H1 (cell line): ENCODE data around the gene HS6ST1. TPM values are rescaled to one million over a fixed set of nuclear protein-coding genes. Genes with fewer than 3 reads are reported as not detected.

Experiments
- CTCF ChIA-PET: fragments of 300-600 bp; sonication (Branson Sonifier 250); formaldehyde crosslinking; loops from one replicate; lab custom pipeline; 2021; ENCODE audit not compliant: partially characterized antibody; lab: Charles Lee
- POLR2A ChIA-PET: fragments of 300-600 bp; sonication (Branson Sonifier 250); formaldehyde crosslinking; loops from one replicate; lab custom pipeline; 2021; ENCODE audit warnings: inconsistent platforms; ENCODE audit not compliant: partially characterized antibody; lab: Charles Lee
- DNase-seq, 2 experiments: peaks; one replicate each; pipeline versions ENCODE4 v3.0.0 to v3.0.0-alpha.2; 2010 to 2022; ENCODE audit warnings: low spot score in 2 of 2, low read depth in 1 of 2, mixed read lengths in 1 of 2
- FAIRE-seq: peaks from 2 replicates; lab custom pipeline; 2011; peaks lifted over from hg19 to GRCh38; lab: Jason Lieb, UNC
- H2AFZ ChIP-seq: 2 replicates; pipeline ENCODE4 v1.8.1; 2012; ENCODE audit warnings: low read length, inconsistent platforms
- H2AK5ac ChIP-seq: 2 replicates; pipeline ENCODE4 v1.6.1; 2013; ENCODE audit warnings: low read depth, low read length
- H2BK120ac ChIP-seq: replicated peaks from 2 replicates; pipeline ENCODE3; 2013; ENCODE audit warnings: low read depth, low read length, inconsistent platforms
- H2BK12ac ChIP-seq: 2 replicates; pipeline ENCODE4 v1.6.1; 2013; ENCODE audit warnings: low read depth, low read length
- H2BK15ac ChIP-seq: 2 replicates; pipeline ENCODE4 v1.6.1; 2013; ENCODE audit warnings: low read length
- H2BK20ac ChIP-seq: 2 replicates; pipeline ENCODE4 v1.6.1; 2013; ENCODE audit warnings: low read length
- H2BK5ac ChIP-seq: 2 replicates; pipeline ENCODE4 v1.6.1; 2013; ENCODE audit warnings: low read depth, low read length
- H3K14ac ChIP-seq: 2 replicates; pipeline ENCODE4 v1.6.1; 2013; ENCODE audit warnings: inconsistent platforms; ENCODE audit not compliant: insufficient read length
- H3K18ac ChIP-seq: 2 replicates; pipeline ENCODE4 v1.6.1; 2013; ENCODE audit warnings: low read length; ENCODE audit errors: extremely low read depth
- H3K23ac ChIP-seq: 2 replicates; pipeline ENCODE4 v1.6.1; 2013; ENCODE audit warnings: inconsistent platforms; ENCODE audit not compliant: insufficient read length
- H3K23me2 ChIP-seq: 2 replicates; pipeline ENCODE4 v1.6.1; 2013; ENCODE audit warnings: low read depth, low read length
- H3K27ac ChIP-seq: 2 replicates; pipeline ENCODE4 v1.6.1; 2011; ENCODE audit warnings: low read depth, low read length, inconsistent platforms
- H3K27me3 ChIP-seq, 4 experiments: replicated peaks in 1 of 4; 1 replicate in 1 of 4; 2 replicates in 3 of 4; pipeline versions ENCODE4 v1.6.1 to v1.8.1; 2011 to 2013; ENCODE audit warnings: low read length in 3 of 4, mild to moderate bottlenecking in 3 of 4, inconsistent platforms in 2 of 4, mixed read lengths in 2 of 4, moderate library complexity in 1 of 4; ENCODE audit not compliant: control insufficient read depth in 3 of 4, insufficient read depth in 3 of 4; ENCODE audit errors: extremely low read depth in 1 of 4
- H3K36me3 ChIP-seq, 4 experiments: 2 replicates each; pipeline versions ENCODE4 v1.6.1 to v1.8.1; 2011 to 2013; ENCODE audit warnings: mild to moderate bottlenecking in 4 of 4, low read length in 3 of 4, moderate library complexity in 2 of 4, control low read depth in 1 of 4, inconsistent platforms in 1 of 4; ENCODE audit not compliant: insufficient read depth in 4 of 4, control insufficient read depth in 2 of 4
- H3K4ac ChIP-seq: replicated peaks from 2 replicates; pipeline ENCODE3; 2013; ENCODE audit warnings: low read length, low read depth, mixed read lengths, inconsistent platforms; ENCODE audit not compliant: insufficient read length
- H3K4me1 ChIP-seq, 4 experiments: replicated peaks in 1 of 4; 1 replicate in 1 of 4; 2 replicates in 3 of 4; pipeline versions ENCODE4 v1.6.1 to v1.8.1; 2011 to 2013; ENCODE audit warnings: low read length in 3 of 4, inconsistent platforms in 2 of 4, mixed read lengths in 1 of 4; ENCODE audit not compliant: insufficient read depth in 4 of 4, control insufficient read depth in 3 of 4
- H3K4me2 ChIP-seq, 2 experiments: 2 replicates each; pipeline versions ENCODE4 v1.6.1 to v1.8.1; 2011 to 2013; ENCODE audit warnings: low read depth in 2 of 2, low read length in 2 of 2, control low read depth in 1 of 2, inconsistent platforms in 1 of 2, mild to moderate bottlenecking in 1 of 2; ENCODE audit not compliant: insufficient read depth in 1 of 2
- H3K4me3 ChIP-seq, 4 experiments: fragments of 200-600, 300-600 bp in 1 of 4; sonication (generic), shearing (Covaris generic), sonication (Bioruptor Twin) in 1 of 4; 2 replicates each; pipeline versions ENCODE4 v1.5.1 to v1.8.1; 2011 to 2016; ENCODE audit warnings: low read length in 4 of 4, low read depth in 3 of 4, control low read depth in 2 of 4, inconsistent platforms in 2 of 4, mild to moderate bottlenecking in 2 of 4, mixed read lengths in 1 of 4, moderate library complexity in 1 of 4; ENCODE audit not compliant: insufficient read depth in 2 of 4; ENCODE audit errors: extremely low read depth in 1 of 4
- H3K56ac ChIP-seq: replicated peaks from 2 replicates; pipeline ENCODE3; 2013; ENCODE audit warnings: low read depth, mild to moderate bottlenecking, mixed read lengths, low read length, inconsistent platforms; ENCODE audit not compliant: insufficient read length
- H3K79me1 ChIP-seq: 2 replicates; pipeline ENCODE4 v1.6.1; 2013; ENCODE audit warnings: low read depth, low read length, control low read depth
- H3K79me2 ChIP-seq, 2 experiments: 2 replicates each; pipeline versions ENCODE4 v1.6.1 to v1.8.1; 2012 to 2013; ENCODE audit warnings: low read length in 2 of 2, mild to moderate bottlenecking in 2 of 2, inconsistent platforms in 1 of 2; ENCODE audit not compliant: insufficient read depth in 2 of 2, control insufficient read depth in 1 of 2
- H3K9ac ChIP-seq, 4 experiments: replicated peaks in 1 of 4; 1 replicate in 1 of 4; 2 replicates in 3 of 4; pipeline versions ENCODE4 v1.6.1 to v1.8.1; 2011 to 2013; ENCODE audit warnings: low read depth in 3 of 4, low read length in 3 of 4, control low read depth in 2 of 4, mild to moderate bottlenecking in 2 of 4, moderate library complexity in 2 of 4, inconsistent platforms in 1 of 4; ENCODE audit errors: extremely low read depth in 1 of 4
- H3K9me3 ChIP-seq, 2 experiments: 2 replicates each; pipeline versions ENCODE4 v1.6.1 to v1.8.1; 2012 to 2013; ENCODE audit warnings: mild to moderate bottlenecking in 2 of 2, moderate library complexity in 2 of 2, control low read depth in 1 of 2, inconsistent platforms in 1 of 2, low read depth in 1 of 2, low read length in 1 of 2, mixed read lengths in 1 of 2; ENCODE audit not compliant: insufficient read depth in 2 of 2
- H4K20me1 ChIP-seq, 2 experiments: replicated peaks in 1 of 2; 2 replicates each; pipeline versions ENCODE3 to v1.8.1; 2011 to 2013; ENCODE audit warnings: inconsistent platforms in 2 of 2, low read length in 2 of 2, mild to moderate bottlenecking in 1 of 2; ENCODE audit not compliant: insufficient read depth in 2 of 2, control insufficient read depth in 1 of 2
- H4K5ac ChIP-seq: 2 replicates; pipeline ENCODE4 v1.6.1; 2013; ENCODE audit warnings: low read length, low read depth, mixed read lengths, inconsistent platforms; ENCODE audit not compliant: insufficient read length
- H4K8ac ChIP-seq: 2 replicates; pipeline ENCODE4 v1.8.0; 2013; ENCODE audit warnings: mild to moderate bottlenecking, moderate library complexity, low read length, inconsistent platforms; ENCODE audit not compliant: insufficient read depth; ENCODE audit errors: extremely low read depth
- H4K91ac ChIP-seq: replicated peaks from 2 replicates; pipeline ENCODE3; 2013; ENCODE audit warnings: low read length, mixed read lengths, inconsistent platforms; ENCODE audit not compliant: insufficient read length
- RBBP5 ChIP-seq: IDR thresholded peaks from 2 replicates; pipeline ENCODE4 v1.7.1; 2012; ENCODE audit warnings: low read depth, mild to moderate bottlenecking, inconsistent platforms, low read length, moderate library complexity, borderline replicate concordance
- TEAD4 ChIP-seq: IDR thresholded peaks from 2 replicates; pipeline ENCODE4 v1.6.1; 2012; ENCODE audit warnings: low read depth, low read length, inconsistent platforms, mixed read lengths
- WGBS, 2 experiments: shearing (Covaris generic) in 1 of 2; methylation state at CpG; one replicate each; pipeline versions ENCODE4 v1.1.6 to v1.1.7; 2013 to 2015; ENCODE audit warnings: low lambda C conversion rate in 2 of 2, mixed read lengths in 2 of 2, inconsistent platforms in 1 of 2, low coverage in 1 of 2, missing lambda C conversion rate in 1 of 2; ENCODE audit not compliant: insufficient replicate concordance in 2 of 2, insufficient coverage in 1 of 2, insufficient read length in 1 of 2; ENCODE audit errors: extremely low coverage in 1 of 2, missing lambda C conversion rate in 1 of 2; 5-methylcytosine and 5-hydroxymethylcytosine counted together
- polyA plus RNA-seq, 7 experiments: library from polyadenylated mRNA; depleted of rRNA in 3 of 7; stranded (reverse) in 5 of 7; unstranded in 2 of 7; fragments of >200 nt in 5 of 7; fragments of 200-250 nt in 2 of 7; gene quantifications; 1 replicate in 5 of 7; 2 replicates in 1 of 7; 4 replicates in 1 of 7; pipeline versions ENCODE4 v1.2.1 to v1.2.3, GENCODE V29; 2011 to 2013; ENCODE audit warnings: missing spikeins in 2 of 7, mixed read lengths in 2 of 7
- total RNA-seq: library from RNA; stranded (reverse); fragmentation: NEBNext Ultra II Directional; extraction: Animal tissue kit (Norgen Biotek cat#: 25700); gene quantifications from 2 replicates; pipeline ENCODE4 v1.2.1, GENCODE V29; 2021

HS6ST1 gene
- total and polyA plus RNA-seq, 2 of the 8 experiments (the other 6 are each of a cell fraction or from before 2014, with no cell fraction given): 37.4 to 74.6 TPM

- Histone ChIP-seq H2BK20ac (no peak overlapping the region), H3K9ac (no peak overlapping the region), H2BK5ac (no peak overlapping the region), H3K79me1 (no peaks in the 10 kb centered on the region), H3K14ac (no peak overlapping the region), H2BK12ac (no peak overlapping the region), H3K9me3 (no peaks in the 10 kb centered on the region), H2AK5ac (no peak overlapping the region), H2AFZ (no peak overlapping the region), H4K5ac (no peak overlapping the region), H3K23me2 (no peaks in the 10 kb centered on the region), H3K18ac (no peak overlapping the region), H3K4me2 (no peak overlapping the region), H3K79me2 (no peaks in the 10 kb centered on the region), H4K91ac (no peak overlapping the region), H3K23ac (no peak overlapping the region), H3K56ac (no peak overlapping the region), H4K8ac (no peak overlapping the region), H3K4me3 (no peak overlapping the region), H3K27me3 (no peaks in the 10 kb centered on the region), H2BK15ac (no peak overlapping the region), H3K4ac (no peak overlapping the region), H2BK120ac (no peak overlapping the region), H3K4me1 (no peaks in the 10 kb centered on the region), H4K20me1 (no peaks in the 10 kb centered on the region), H3K36me3 (no peaks in the 10 kb centered on the region), H3K27ac (no peak overlapping the region)
- DNase-seq (no peak), FAIRE-seq (no peak)
- TF ChIP-seq TEAD4: no peak
- no peak for TF ChIP-seq RBBP5
- WGBS, 2 experiments: 87% methylated on average over 4 of the region's 4 CpGs; no CpG with 5 or more reads in 1 of the 2 experiments
- ChIA-PET POLR2A (no interaction called here), CTCF (no interaction called here)
Observed at GRCh38 chr2:128217671-128218070, 101.0 kb downstream of the HS6ST1 start.
